Neural cell (in vitro differentiated cells): Measurements from ENCODE around the gene CRTC1. TPM values are rescaled to one million over a fixed set of nuclear protein-coding genes. Genes with fewer than 3 reads are reported as not detected.
"Not testable (repeated sequence)": the region's sequence is repeated elsewhere in the genome, so short reads cannot be mapped to it uniquely, and the experiment has no call there.

Experiments used
- H2AFZ ChIP-seq: fragments of 200-600, 300-800 bp; sonication (generic), shearing (Covaris generic); 2 replicates; pipeline ENCODE4 v1.6.0; 2014; ENCODE audit warnings: low read depth, mild to moderate bottlenecking, antibody characterized with exemption, low read length, moderate library complexity
- H3F3A ChIP-seq: fragments of 200-600 bp; shearing (Covaris generic); 2 replicates; pipeline ENCODE4 v1.6.1; 2016; ENCODE audit warnings: mild to moderate bottlenecking, moderate library complexity, mixed read lengths, antibody characterized with exemption, low read length; ENCODE audit not compliant: insufficient read depth, poor library complexity, severe bottlenecking
- H3K27ac ChIP-seq: fragments of 200-600, 300-800 bp; sonication (generic), shearing (Covaris generic); 2 replicates; pipeline ENCODE4 v1.5.1; 2014; ENCODE audit warnings: mild to moderate bottlenecking, low read length, moderate library complexity
- H3K27me3 ChIP-seq: fragments of 300-800, 200-600 bp; sonication (generic), shearing (Covaris generic); 2 replicates; pipeline ENCODE4 v1.6.0; 2014; ENCODE audit warnings: mild to moderate bottlenecking, low read depth, low read length, moderate library complexity; ENCODE audit not compliant: insufficient read depth
- H3K36me3 ChIP-seq: fragments of 300-800, 200-600 bp; sonication (generic), shearing (Covaris generic); 2 replicates; pipeline ENCODE4 v1.5.1; 2014; ENCODE audit warnings: mild to moderate bottlenecking, antibody characterized with exemption, low read length, moderate library complexity; ENCODE audit not compliant: insufficient read depth
- H3K4me2 ChIP-seq: fragments of 300-800, 200-600 bp; sonication (generic), shearing (Covaris generic); 2 replicates; pipeline ENCODE4 v1.6.0; 2014; ENCODE audit warnings: mild to moderate bottlenecking, low read length
- H3K4me3 ChIP-seq: fragments of 300-800, 200-600 bp; sonication (generic), shearing (Covaris generic); 2 replicates; pipeline ENCODE4 v1.5.1; 2014; ENCODE audit warnings: mild to moderate bottlenecking, low read length, moderate library complexity
- H3K79me2 ChIP-seq: fragments of 200-600 bp; shearing (Covaris generic); replicated peaks from 2 replicates; pipeline ENCODE4 v1.6.0; 2014; ENCODE audit warnings: mild to moderate bottlenecking, low read length, moderate library complexity; ENCODE audit not compliant: insufficient read depth
- H3K9ac ChIP-seq: fragments of 300-800, 200-600 bp; sonication (generic), shearing (Covaris generic); 2 replicates; pipeline ENCODE4 v1.6.1; 2016; ENCODE audit warnings: mild to moderate bottlenecking, low read length, mixed read lengths
- H3K9me2 ChIP-seq: fragments of 200-600 bp; shearing (Covaris generic); 2 replicates; pipeline ENCODE4 v1.6.1; 2016; ENCODE audit warnings: mild to moderate bottlenecking, low read length, mixed read lengths; ENCODE audit not compliant: insufficient read depth
- H3K9me3 ChIP-seq: fragments of 200-600, 300-800 bp; sonication (generic), shearing (Covaris generic); 2 replicates; pipeline ENCODE4 v1.6.1; 2016; ENCODE audit warnings: mild to moderate bottlenecking, mixed run types, low read length, moderate library complexity, mixed read lengths
- H4K20me1 ChIP-seq: fragments of 200-600 bp; shearing (Covaris generic); 2 replicates; pipeline ENCODE4 v1.6.1; 2016; ENCODE audit warnings: mild to moderate bottlenecking, mixed run types; ENCODE audit not compliant: insufficient read depth
- EP300 ChIP-seq: fragments of 450-650 bp; conservative IDR thresholded peaks from 2 replicates; pipeline ENCODE4 v1.6.1; 2014; ENCODE audit warnings: antibody characterized with exemption, mild to moderate bottlenecking, moderate library complexity; ENCODE audit not compliant: poor library complexity, severe bottlenecking
- EZH2 ChIP-seq: fragments of 200-600, 300-800 bp; shearing (Covaris generic), sonication (generic); IDR thresholded peaks from 2 replicates; pipeline ENCODE4 v1.6.1; 2014; ENCODE audit warnings: antibody characterized with exemption, low read length, borderline replicate concordance, mild to moderate bottlenecking; ENCODE audit not compliant: insufficient read depth, poor library complexity, severe bottlenecking
- MXI1 ChIP-seq: fragments of 450-650 bp; conservative IDR thresholded peaks from 2 replicates; pipeline ENCODE4 v1.6.1; 2014; ENCODE audit warnings: antibody characterized with exemption, mild to moderate bottlenecking; ENCODE audit not compliant: poor library complexity, severe bottlenecking
- POLR2AphosphoS5 ChIP-seq: IDR thresholded peaks from 2 replicates; pipeline ENCODE4 v1.6.1; 2012
- RAD21 ChIP-seq: fragments of 450-650 bp; conservative IDR thresholded peaks from 2 replicates; pipeline ENCODE4 v1.6.1; 2014; ENCODE audit warnings: antibody characterized with exemption, mild to moderate bottlenecking, moderate library complexity
- SMC3 ChIP-seq: fragments of 450-650 bp; conservative IDR thresholded peaks from 2 replicates; pipeline ENCODE4 v1.6.1; 2014; ENCODE audit warnings: antibody characterized with exemption, mild to moderate bottlenecking, moderate library complexity; ENCODE audit not compliant: poor library complexity
- TAF1 ChIP-seq: IDR thresholded peaks from 2 replicates; pipeline ENCODE4 v1.6.1; 2012; ENCODE audit warnings: low read depth
- polyA plus RNA-seq: library from polyadenylated mRNA; depleted of rRNA; stranded (reverse); fragments of >200 nt; gene quantifications from 2 replicates; pipeline ENCODE4 v1.2.3, GENCODE V29; 2014
- TF ChIP-seq, protein P1 (sequence below): IDR thresholded peaks from 2 replicates; pipeline ENCODE4 v1.6.1; 2012; ENCODE audit warnings: borderline replicate concordance
- TF ChIP-seq, protein P2 (sequence below): fragments of 450-650 bp; IDR thresholded peaks from 2 replicates; pipeline ENCODE4 v1.5.1; 2014; ENCODE audit warnings: antibody characterized with exemption, mild to moderate bottlenecking, moderate library complexity; ENCODE audit not compliant: poor library complexity, severe bottlenecking

Gene CRTC1
- polyA plus RNA-seq, 1 donor from 2014 or later, result 10.4 TPM

DNA sequence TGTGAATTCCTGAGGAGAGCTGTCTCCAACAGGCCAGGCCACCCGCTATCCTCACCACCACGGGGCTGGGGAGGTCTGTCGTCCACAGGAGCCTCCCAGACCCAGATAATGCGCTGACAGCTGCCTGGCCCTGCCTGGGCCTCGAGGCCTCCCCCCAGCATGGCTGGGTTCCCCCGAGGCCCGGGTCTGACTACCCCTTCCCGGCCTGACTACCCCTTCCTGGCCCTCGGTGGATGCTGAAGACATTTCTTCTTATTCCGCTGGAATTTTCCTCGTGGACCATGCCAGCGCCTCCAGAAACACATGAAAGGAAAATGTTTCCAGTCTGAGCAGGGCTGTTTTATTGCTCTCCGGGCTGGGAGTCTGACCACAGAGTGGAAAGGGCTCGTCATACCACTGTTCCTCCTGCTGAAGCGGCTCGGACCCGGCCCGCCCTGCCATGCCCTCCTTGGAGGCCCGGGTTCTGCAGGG is 124.4 kb downstream of the CRTC1 start:
- Histone ChIP-seq H3K79me2 (no peaks in the 10 kb centered on the region), H3K27ac (no peak overlapping the region), H3K4me3 (no peak overlapping the region), H3K27me3 (no peaks in the 10 kb centered on the region), H3K36me3 (no peaks in the 10 kb centered on the region), H2AFZ (no peak overlapping the region), H3F3A (no peaks in the 10 kb centered on the region), H3K9me2 (no peaks in the 10 kb centered on the region), H3K9ac (no peak overlapping the region), H4K20me1 (no peaks in the 10 kb centered on the region), H3K4me2 (no peak overlapping the region), H3K9me3 (no peaks in the 10 kb centered on the region)
- TF ChIP-seq POLR2AphosphoS5 (no peak), SMC3 (no peak), RAD21 (no peak), EP300 (no peak), TAF1 (no peak), EZH2 (no peak), MXI1 (no peak)
- TF ChIP-seq, protein P1, sequence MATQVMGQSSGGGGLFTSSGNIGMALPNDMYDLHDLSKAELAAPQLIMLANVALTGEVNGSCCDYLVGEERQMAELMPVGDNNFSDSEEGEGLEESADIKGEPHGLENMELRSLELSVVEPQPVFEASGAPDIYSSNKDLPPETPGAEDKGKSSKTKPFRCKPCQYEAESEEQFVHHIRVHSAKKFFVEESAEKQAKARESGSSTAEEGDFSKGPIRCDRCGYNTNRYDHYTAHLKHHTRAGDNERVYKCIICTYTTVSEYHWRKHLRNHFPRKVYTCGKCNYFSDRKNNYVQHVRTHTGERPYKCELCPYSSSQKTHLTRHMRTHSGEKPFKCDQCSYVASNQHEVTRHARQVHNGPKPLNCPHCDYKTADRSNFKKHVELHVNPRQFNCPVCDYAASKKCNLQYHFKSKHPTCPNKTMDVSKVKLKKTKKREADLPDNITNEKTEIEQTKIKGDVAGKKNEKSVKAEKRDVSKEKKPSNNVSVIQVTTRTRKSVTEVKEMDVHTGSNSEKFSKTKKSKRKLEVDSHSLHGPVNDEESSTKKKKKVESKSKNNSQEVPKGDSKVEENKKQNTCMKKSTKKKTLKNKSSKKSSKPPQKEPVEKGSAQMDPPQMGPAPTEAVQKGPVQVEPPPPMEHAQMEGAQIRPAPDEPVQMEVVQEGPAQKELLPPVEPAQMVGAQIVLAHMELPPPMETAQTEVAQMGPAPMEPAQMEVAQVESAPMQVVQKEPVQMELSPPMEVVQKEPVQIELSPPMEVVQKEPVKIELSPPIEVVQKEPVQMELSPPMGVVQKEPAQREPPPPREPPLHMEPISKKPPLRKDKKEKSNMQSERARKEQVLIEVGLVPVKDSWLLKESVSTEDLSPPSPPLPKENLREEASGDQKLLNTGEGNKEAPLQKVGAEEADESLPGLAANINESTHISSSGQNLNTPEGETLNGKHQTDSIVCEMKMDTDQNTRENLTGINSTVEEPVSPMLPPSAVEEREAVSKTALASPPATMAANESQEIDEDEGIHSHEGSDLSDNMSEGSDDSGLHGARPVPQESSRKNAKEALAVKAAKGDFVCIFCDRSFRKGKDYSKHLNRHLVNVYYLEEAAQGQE, result no peak
- TF ChIP-seq, protein P2, sequence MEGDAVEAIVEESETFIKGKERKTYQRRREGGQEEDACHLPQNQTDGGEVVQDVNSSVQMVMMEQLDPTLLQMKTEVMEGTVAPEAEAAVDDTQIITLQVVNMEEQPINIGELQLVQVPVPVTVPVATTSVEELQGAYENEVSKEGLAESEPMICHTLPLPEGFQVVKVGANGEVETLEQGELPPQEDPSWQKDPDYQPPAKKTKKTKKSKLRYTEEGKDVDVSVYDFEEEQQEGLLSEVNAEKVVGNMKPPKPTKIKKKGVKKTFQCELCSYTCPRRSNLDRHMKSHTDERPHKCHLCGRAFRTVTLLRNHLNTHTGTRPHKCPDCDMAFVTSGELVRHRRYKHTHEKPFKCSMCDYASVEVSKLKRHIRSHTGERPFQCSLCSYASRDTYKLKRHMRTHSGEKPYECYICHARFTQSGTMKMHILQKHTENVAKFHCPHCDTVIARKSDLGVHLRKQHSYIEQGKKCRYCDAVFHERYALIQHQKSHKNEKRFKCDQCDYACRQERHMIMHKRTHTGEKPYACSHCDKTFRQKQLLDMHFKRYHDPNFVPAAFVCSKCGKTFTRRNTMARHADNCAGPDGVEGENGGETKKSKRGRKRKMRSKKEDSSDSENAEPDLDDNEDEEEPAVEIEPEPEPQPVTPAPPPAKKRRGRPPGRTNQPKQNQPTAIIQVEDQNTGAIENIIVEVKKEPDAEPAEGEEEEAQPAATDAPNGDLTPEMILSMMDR, result no peak

DNA sequence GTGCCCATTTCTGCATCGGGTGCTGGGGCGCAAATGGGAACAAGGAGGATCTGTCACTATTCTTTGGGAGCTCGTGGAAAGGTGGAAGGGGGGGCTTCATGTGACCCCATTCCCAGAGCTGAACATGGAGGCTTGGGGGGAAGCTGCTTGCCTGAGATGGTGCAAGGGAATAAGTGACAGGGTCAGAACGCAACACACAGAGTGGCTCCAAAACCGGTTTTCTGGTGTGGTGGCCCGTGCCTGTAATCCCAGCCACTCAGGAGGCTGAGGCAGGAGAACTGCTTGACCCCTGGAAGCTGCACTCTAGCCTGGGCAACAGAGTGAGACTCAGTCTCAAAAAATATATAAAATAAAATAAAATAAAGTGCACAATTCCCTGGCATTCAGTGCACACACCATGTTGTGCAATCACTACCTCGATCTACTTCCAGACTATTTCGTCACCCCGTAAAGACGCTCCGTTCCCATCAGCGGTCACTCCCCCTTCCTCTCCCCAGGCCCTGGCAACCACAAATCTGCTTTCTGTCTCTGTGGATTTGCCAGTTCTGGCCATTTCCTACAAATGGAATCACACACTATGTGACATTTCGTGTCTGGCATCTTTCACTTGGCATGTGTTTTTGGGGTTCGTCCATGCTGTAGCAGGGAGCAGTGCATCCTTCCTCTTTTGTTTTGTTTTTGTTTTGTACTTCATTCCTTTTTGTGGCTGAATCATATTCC is 125.8 kb downstream of the CRTC1 start:
- TF ChIP-seq POLR2AphosphoS5 (no peak), SMC3 (no peak), EZH2 (no peak), MXI1 (no peak), EP300 (no peak), RAD21 (no peak), TAF1 (no peak)
- TF ChIP-seq, protein P2, result no peak
- TF ChIP-seq, protein P1, result no peak
- no peaks in the 10 kb centered on the region for H3F3A ChIP-seq
- no peak overlapping the region for H3K4me3 ChIP-seq
- H3K4me2 ChIP-seq, result no peak overlapping the region
- no peaks in the 10 kb centered on the region for H3K79me2 ChIP-seq
- H3K27ac ChIP-seq, result no peak overlapping the region
- no peaks in the 10 kb centered on the region for H4K20me1 ChIP-seq
- no peak overlapping the region for H2AFZ ChIP-seq
- no peaks in the 10 kb centered on the region for H3K9me3 ChIP-seq
- H3K9ac ChIP-seq, result no peak overlapping the region
- no peaks in the 10 kb centered on the region for H3K36me3 ChIP-seq
- no peaks in the 10 kb centered on the region for H3K9me2 ChIP-seq
- no peaks in the 10 kb centered on the region for H3K27me3 ChIP-seq

DNA sequence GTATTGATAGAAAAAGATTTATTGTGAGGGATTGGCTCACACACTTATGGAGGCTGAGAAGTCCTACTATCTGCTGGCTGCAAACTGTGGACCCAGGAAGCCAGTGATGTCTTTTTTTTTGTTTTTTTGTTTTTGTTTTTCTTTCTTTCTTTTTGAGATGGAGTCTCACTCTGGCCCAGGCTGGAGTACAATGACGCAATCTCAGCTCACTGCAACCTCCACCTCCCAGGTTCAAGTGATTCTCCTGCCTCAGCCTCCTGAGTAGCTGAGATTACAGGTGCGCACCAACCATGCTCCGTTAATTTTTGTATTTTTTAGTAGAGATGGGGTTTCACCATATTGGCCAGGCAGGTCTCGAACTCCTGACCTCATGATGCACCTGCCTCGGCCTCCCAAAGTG is 128.2 kb downstream of the CRTC1 start:
- H2AFZ ChIP-seq, H3K4me2 ChIP-seq, H3K9ac ChIP-seq, H3K9me2 ChIP-seq, H3F3A ChIP-seq, H3K36me3 ChIP-seq, H3K79me2 ChIP-seq, H3K27me3 ChIP-seq, H4K20me1 ChIP-seq, H3K4me3 ChIP-seq, H3K27ac ChIP-seq, H3K9me3 ChIP-seq: not testable (repeated sequence)
